GM21786 (cell line): ENCODE data around the gene TK2.

ENCODE experiments used
- ATAC-seq: cut with Tn5 transposase; IDR thresholded peaks from one replicate; pipeline ENCODE4 v1.9.1; 2021; ENCODE audit not compliant: unreplicated experiment

Gene TK2

GRCh38 chr16:66485376-66485775 lies 64.5 kb downstream of the TK2 start:
- ATAC-seq = no peak

- ATAC-seq = no peak
These were observed 65.3 kb downstream of the TK2 start for GRCh38 chr16:66484453-66485213.

- no peak for ATAC-seq
These were observed 66.1 kb downstream of the TK2 start for GRCh38 chr16:66483689-66484452.

GRCh38 chr16:66481943-66482390 lies 68.0 kb downstream of the TK2 start:
- no peak for ATAC-seq

- ATAC-seq = no peak
These were observed 68.6 kb downstream of the TK2 start for GRCh38 chr16:66481081-66481942.

GRCh38 chr16:66480265-66481080 lies 69.4 kb downstream of the TK2 start:
- no peak for ATAC-seq

- ATAC-seq = no peak
These were observed 70.2 kb downstream of the TK2 start for GRCh38 chr16:66479661-66480264.

GRCh38 chr16:66478733-66479511 lies 71.0 kb downstream of the TK2 start:
- peak; percentile 67 for ATAC-seq

- ATAC-seq = no peak
These were observed 72.8 kb downstream of the TK2 start for GRCh38 chr16:66477028-66477515.

GRCh38 chr16:66476328-66477027 lies 73.4 kb downstream of the TK2 start:
- no peak for ATAC-seq

- no peak for ATAC-seq
These were observed 74.7 kb downstream of the TK2 start for GRCh38 chr16:66475232-66475631.

GRCh38 chr16:66474750-66475199 lies 75.1 kb downstream of the TK2 start:
- ATAC-seq = peak; percentile 93

- no peak for ATAC-seq
These were observed 76.0 kb downstream of the TK2 start for GRCh38 chr16:66473654-66474519.

GRCh38 chr16:66473051-66473571 lies 76.8 kb downstream of the TK2 start:
- ATAC-seq = no peak

- ATAC-seq = no peak
These were observed 78.1 kb downstream of the TK2 start for GRCh38 chr16:66471716-66472393.

- no peak for ATAC-seq
These were observed 78.7 kb downstream of the TK2 start for GRCh38 chr16:66471264-66471663.

GRCh38 chr16:66470556-66470955 lies 79.4 kb downstream of the TK2 start:
- ATAC-seq = no peak
